HCT116 (cell line): ENCODE results near the gene ANKRD55. TPM values are rescaled to one million over a fixed set of nuclear protein-coding genes. Genes with fewer than 3 reads are reported as not detected.

Experiments
- ATAC-seq: fragments of 200-7000 bp; cut with Tn5 transposase; 2 replicates; pipeline ENCODE4 v1.9.1; 2020; ENCODE audit warnings: mild to moderate bottlenecking, moderate library complexity
- BruUV-seq: library from RNA; stranded (reverse); fragments of 400-500 nt; replicated peaks from 2 replicates; lab custom pipeline; 2021; lab: Mats Ljungman, UMichigan
- CTCF ChIA-PET: fragments of 300-600 bp; sonication (Branson Sonifier 250); formaldehyde crosslinking; loops from one replicate; lab custom pipeline; 2021; ENCODE audit warnings: antibody characterized with exemption; lab: Charles Lee
- POLR2A ChIA-PET: fragments of 300-600, 350-600 bp; sonication (Branson Sonifier 250); formaldehyde crosslinking; loops from one replicate; lab custom pipeline; 2021; ENCODE audit warnings: antibody characterized with exemption; lab: Charles Lee
- RAD21 ChIA-PET, 2 experiments: fragments of 300-600 bp; sonication (Branson Sonifier 250); formaldehyde crosslinking; loops; one replicate each; lab custom pipeline; 2023; ENCODE audit warnings: low total read pairs in 2 of 2; ENCODE audit not compliant: uncharacterized antibody in 2 of 2, unreplicated experiment in 2 of 2, low non-redundant PET in 1 of 2; lab: Charles Lee
- DNase-seq: peaks from one replicate; pipeline ENCODE4 v3.0.0-alpha.2; 2010; ENCODE audit warnings: low read depth, low spot score
- H2AFZ ChIP-seq: fragments of 200-600 bp; shearing (Covaris generic), sonication (generic); 2 replicates; pipeline ENCODE4 v1.6.1; 2017; ENCODE audit warnings: low read depth, mixed run types, mixed read lengths, antibody characterized with exemption, low read length; ENCODE audit not compliant: poor library complexity, severe bottlenecking
- H3K27ac ChIP-seq: 2 replicates; pipeline ENCODE4 v1.5.1; 2012; ENCODE audit warnings: low read depth, low read length
- H3K27me3 ChIP-seq: fragments of 200-600 bp; sonication (generic); 2 replicates; pipeline ENCODE4 v1.6.1; 2016; ENCODE audit warnings: mixed run types, low read length, mixed read lengths; ENCODE audit not compliant: insufficient read depth
- H3K36me3 ChIP-seq, 2 experiments: fragments of 200-500 bp in 1 of 2; fragments of 200-600 bp in 1 of 2; sonication (Bioruptor generic) in 1 of 2; sonication (generic) in 1 of 2; 2 replicates each; pipeline versions ENCODE4 v1.5.1 to v1.6.1; 2014 to 2016; ENCODE audit warnings: low read length in 2 of 2, inconsistent platforms in 1 of 2, mixed read lengths in 1 of 2, mixed run types in 1 of 2; ENCODE audit not compliant: insufficient read depth in 2 of 2, control insufficient read depth in 1 of 2
- H3K4me1 ChIP-seq, 2 experiments: fragments of 200-600 bp in 1 of 2; sonication (generic) in 1 of 2; 2 replicates each; pipeline versions ENCODE4 v1.5.1 to v1.6.1; 2012 to 2017; ENCODE audit warnings: low read length in 2 of 2, inconsistent platforms in 1 of 2, mild to moderate bottlenecking in 1 of 2, mixed read lengths in 1 of 2, mixed run types in 1 of 2, moderate library complexity in 1 of 2; ENCODE audit not compliant: insufficient read depth in 2 of 2, control insufficient read depth in 1 of 2
- H3K4me2 ChIP-seq: fragments of 200-600 bp; sonication (generic); 2 replicates; pipeline ENCODE4 v1.6.1; 2017; ENCODE audit warnings: mixed run types, low read length, mixed read lengths
- H3K4me3 ChIP-seq, 2 experiments: fragments of 200-600 bp in 1 of 2; sonication (generic) in 1 of 2; replicated peaks in 1 of 2; 2 replicates each; pipeline ENCODE4 v1.5.1; 2011 to 2016; ENCODE audit warnings: low read length in 2 of 2, control low read depth in 1 of 2, low read depth in 1 of 2, mild to moderate bottlenecking in 1 of 2, mixed read lengths in 1 of 2, mixed run types in 1 of 2
- H3K79me2 ChIP-seq: fragments of 200-600 bp; sonication (generic); 2 replicates; pipeline ENCODE4 v1.6.1; 2017; ENCODE audit warnings: mild to moderate bottlenecking, mixed run types, low read length, moderate library complexity, mixed read lengths; ENCODE audit not compliant: insufficient read depth
- H3K9ac ChIP-seq: fragments of 200-600 bp; sonication (generic); 2 replicates; pipeline ENCODE4 v1.6.1; 2016; ENCODE audit warnings: low read length, mixed read lengths
- H3K9me2 ChIP-seq: fragments of 200-600 bp; sonication (generic), shearing (Covaris generic); 2 replicates; pipeline ENCODE4 v1.6.1; 2017; ENCODE audit warnings: mixed run types, mild to moderate bottlenecking, moderate library complexity; ENCODE audit not compliant: insufficient read depth
- H3K9me3 ChIP-seq, 2 experiments: fragments of 200-500 bp in 1 of 2; fragments of 200-600 bp in 1 of 2; sonication (Bioruptor generic) in 1 of 2; sonication (generic) in 1 of 2; 2 replicates each; pipeline ENCODE4 v1.6.1; 2014 to 2017; ENCODE audit warnings: low read length in 2 of 2, mixed read lengths in 2 of 2, inconsistent platforms in 1 of 2, low read depth in 1 of 2, mild to moderate bottlenecking in 1 of 2, mixed run types in 1 of 2, moderate library complexity in 1 of 2; ENCODE audit not compliant: control insufficient read depth in 1 of 2, insufficient read depth in 1 of 2
- H4K20me1 ChIP-seq: fragments of 200-600 bp; sonication (generic), shearing (Covaris generic); 2 replicates; pipeline ENCODE4 v1.6.1; 2017; ENCODE audit warnings: mixed run types, mild to moderate bottlenecking, moderate library complexity; ENCODE audit not compliant: insufficient read depth
- ATF3 ChIP-seq: IDR thresholded peaks from 2 replicates; pipeline ENCODE4 v1.6.1; 2012
- CTCF ChIP-seq, 3 experiments: fragments of 200-600 bp in 1 of 3; sonication (generic) in 1 of 3; IDR thresholded peaks in 2 of 3; conservative IDR thresholded peaks in 1 of 3; 2 replicates each; pipeline ENCODE4 v1.5.1; 2012 to 2017; ENCODE audit warnings: low read depth in 2 of 3, low read length in 2 of 3, antibody characterized with exemption in 1 of 3, borderline replicate concordance in 1 of 3, control low read depth in 1 of 3, mild to moderate bottlenecking in 1 of 3, mixed read lengths in 1 of 3, mixed run types in 1 of 3, moderate library complexity in 1 of 3; ENCODE audit not compliant: insufficient read depth in 1 of 3
- ELF1 ChIP-seq: IDR thresholded peaks from 2 replicates; pipeline ENCODE4 v1.6.1; 2012; ENCODE audit warnings: low read depth, borderline replicate concordance
- JUND ChIP-seq: IDR thresholded peaks from 2 replicates; pipeline ENCODE4 v1.6.1; 2012
- POLR2A ChIP-seq: IDR thresholded peaks from 2 replicates; pipeline ENCODE4 v1.7.0; 2011; ENCODE audit warnings: borderline replicate concordance; ENCODE audit not compliant: insufficient read depth, insufficient read length; ENCODE audit errors: extremely low read depth
- RAD21 ChIP-seq: IDR thresholded peaks from 2 replicates; pipeline ENCODE4 v1.6.1; 2012; ENCODE audit warnings: low read depth, mild to moderate bottlenecking
- REST ChIP-seq: IDR thresholded peaks from 2 replicates; pipeline ENCODE4 v1.6.1; 2012; ENCODE audit warnings: low read depth
- SP1 ChIP-seq: IDR thresholded peaks from 2 replicates; pipeline ENCODE4 v1.6.1; 2012; ENCODE audit warnings: low read depth
- intact Hi-C: fragments of 100-400 bp; cut with micrococcal nuclease; formaldehyde crosslinking; loops from 2 replicates; pipeline ENCODE4 v1.10.0; 2022
- total RNA-seq: library from RNA; stranded (reverse); gene quantifications from one replicate; pipeline ENCODE4 v1.2.1, GENCODE V29; 2021; ENCODE audit not compliant: unreplicated experiment

Gene ANKRD55
- total RNA-seq, 1 experiment from 2014 or later: not detected

GRCh38 chr5:56146674-56147073 lies 86.5 kb downstream of the ANKRD55 start:
- Histone ChIP-seq H3K9me3 (no peaks in the 10 kb centered on the region), H3K4me1 (peaks cover 0 to 16% of the 10 kb centered on the region in 2 experiments; a peak in 2 of 4 replicates), H3K4me3 (no peak overlapping the region), H3K27me3 (no peaks in the 10 kb centered on the region), H3K9me2 (no peaks in the 10 kb centered on the region), H3K36me3 (no peaks in the 10 kb centered on the region), H3K79me2 (no peaks in the 10 kb centered on the region), H3K9ac (no peak overlapping the region), H3K4me2 (no peak overlapping the region), H2AFZ (no peak overlapping the region), H3K27ac (no peak overlapping the region), H4K20me1 (no peaks in the 10 kb centered on the region)
- ChIA-PET CTCF (no interaction called here), POLR2A (no interaction called here), RAD21 (no interaction called here)
- no TSS peak for BruUV-seq
- DNase-seq (no peak), ATAC-seq (no peak)
- intact Hi-C loops: no loop called here
- no peak for TF ChIP-seq RAD21
- no peak for TF ChIP-seq JUND

DNA sequence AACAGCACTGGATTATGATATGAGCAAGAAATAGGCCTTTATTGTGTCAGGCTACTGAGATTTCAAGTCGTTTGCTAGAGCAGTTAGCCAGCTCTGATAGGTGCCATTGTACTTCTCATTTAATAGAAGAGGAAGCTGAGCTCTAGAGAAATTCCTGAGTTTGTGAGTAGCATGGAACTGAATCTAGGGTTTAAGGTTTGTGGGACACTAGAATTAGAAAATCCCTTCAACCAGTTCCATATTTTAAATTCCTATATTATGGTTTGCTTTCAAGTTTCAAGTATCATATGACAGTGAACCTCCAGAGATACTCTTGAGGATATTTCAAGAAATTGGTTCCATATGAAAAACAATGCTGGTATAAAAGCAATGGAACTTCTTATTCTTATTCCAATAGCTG lies 87.6 kb downstream of the ANKRD55 start:
- POLR2A ChIA-PET: no interaction called here
- Histone ChIP-seq H3K27me3 (no peaks in the 10 kb centered on the region), H3K9me2 (no peaks in the 10 kb centered on the region), H3K36me3 (no peaks in the 10 kb centered on the region), H4K20me1 (no peaks in the 10 kb centered on the region), H2AFZ (no peak overlapping the region), H3K9ac (no peak overlapping the region)
- TF ChIP-seq RAD21 (no peak), CTCF (IDR thresholded peaks at IDR 0.05 in 2 of 3, conservative IDR thresholded peaks at IDR 0.05 in 1 of 3; ENCODE audit: borderline replicate concordance in 1 of 3, insufficient read depth in 1 of 3, low read depth in 2 of 3, low read length in 2 of 3) (no peak), REST (no peak), ELF1 (no peak), ATF3 (no peak), POLR2A (no peak), JUND (no peak), SP1 (no peak)
- TF ChIP-seq, all 23 proteins: peak for 0
- RAD21 ChIA-PET: no interaction called here
- no peak for ATAC-seq
- peaks cover 0 to 11% of the 10 kb centered on the region in 2 experiments; a peak in 2 of 4 replicates for H3K4me1 ChIP-seq
- BruUV-seq: no TSS peak
- intact Hi-C loops: no loop called here
- no peaks in the 10 kb centered on the region for H3K9me3 ChIP-seq
- no peak overlapping the region for H3K4me3 ChIP-seq
- CTCF ChIA-PET: no interaction called here
- H3K27ac ChIP-seq: no peak overlapping the region
- no peak overlapping the region for H3K4me2 ChIP-seq
- DNase-seq: no peak
- H3K79me2 ChIP-seq: no peaks in the 10 kb centered on the region
